UCSD-AML1 (cell line): ENCODE data around the gene ADAM22.

ENCODE experiments used
- DNase-seq: peaks from one replicate; lab custom pipeline; 2025; ENCODE audit not compliant: unreplicated experiment; lab: John Stamatoyannopoulos, UW

The ADAM22 gene

DNA sequence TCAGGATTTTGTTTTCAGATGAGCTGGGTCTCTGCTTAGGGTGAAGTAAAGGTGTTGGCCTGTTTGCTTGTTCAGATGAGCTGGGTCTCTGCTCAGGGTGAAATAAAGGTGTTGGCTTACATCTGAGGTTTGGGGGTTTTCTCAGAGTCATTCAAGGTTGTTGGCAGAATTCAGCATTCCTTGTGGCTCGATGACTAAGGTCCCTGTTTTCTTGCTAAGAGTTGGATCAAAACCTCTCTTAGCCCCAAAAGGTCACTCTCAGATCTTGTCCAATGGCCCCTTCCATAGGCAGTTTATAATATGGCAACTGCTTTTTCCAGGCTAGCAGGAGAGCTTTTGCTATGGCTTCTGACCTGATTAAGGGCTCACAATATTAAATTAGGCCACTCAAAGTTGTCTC lies 106.6 kb downstream of the ADAM22 start:
- no peak for DNase-seq

DNA sequence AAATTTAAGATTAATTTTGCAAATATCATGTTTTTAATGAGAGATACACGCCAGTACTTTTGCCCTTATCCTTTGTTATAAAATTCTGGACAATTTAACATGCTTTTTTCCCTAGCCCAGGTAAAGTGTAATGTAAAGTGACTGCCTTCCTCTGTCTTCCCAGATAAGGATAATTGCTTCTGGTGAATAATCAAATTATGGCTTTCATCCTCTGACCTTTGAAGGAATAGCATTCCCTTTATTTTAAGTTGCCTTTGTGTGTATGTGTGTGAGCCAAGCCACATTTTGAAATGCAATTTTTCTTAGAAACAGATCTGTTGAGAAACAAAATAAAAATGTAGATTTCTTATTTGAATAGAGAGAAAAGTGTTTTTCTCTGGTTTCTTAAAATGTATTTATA lies 107.5 kb downstream of the ADAM22 start:
- DNase-seq = no peak

DNA sequence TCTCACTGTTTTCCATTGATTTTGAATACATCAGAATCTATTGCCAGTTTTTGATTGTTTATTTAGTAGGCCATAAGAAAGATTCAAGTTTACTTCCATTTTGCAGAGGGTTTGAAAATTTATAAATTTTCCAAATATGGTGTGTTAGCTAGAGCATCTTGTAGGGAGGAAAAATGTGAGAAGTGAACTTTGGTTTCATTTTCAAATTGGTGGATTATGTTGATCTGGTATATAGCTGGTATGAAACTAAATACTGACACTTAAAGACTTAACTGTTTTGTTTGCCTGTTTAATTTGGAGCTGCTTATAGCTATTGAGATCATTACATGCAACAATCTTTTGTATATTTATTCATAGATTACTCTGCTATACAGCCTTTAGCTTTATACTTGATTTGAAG lies 108.1 kb downstream of the ADAM22 start:
- DNase-seq = no peak

DNA sequence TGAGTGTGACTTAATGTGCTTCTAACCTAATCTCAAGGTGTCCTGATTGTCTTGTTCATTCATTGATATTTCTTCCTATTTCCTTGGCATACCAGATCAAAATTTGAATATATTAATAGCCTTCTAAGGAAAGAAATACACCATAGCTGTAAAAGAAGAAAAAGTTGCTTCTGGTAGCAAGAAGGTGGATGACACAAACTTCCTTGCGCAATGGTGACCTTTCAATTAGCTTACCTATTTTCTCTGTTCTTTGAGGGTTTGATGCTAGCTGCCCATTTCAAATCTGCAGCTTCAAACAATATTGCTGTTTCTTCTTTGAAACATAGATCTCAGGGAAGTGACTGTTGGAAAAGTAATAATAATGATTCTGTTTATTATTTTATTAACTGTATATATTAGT lies 108.8 kb downstream of the ADAM22 start:
- DNase-seq = no peak

DNA sequence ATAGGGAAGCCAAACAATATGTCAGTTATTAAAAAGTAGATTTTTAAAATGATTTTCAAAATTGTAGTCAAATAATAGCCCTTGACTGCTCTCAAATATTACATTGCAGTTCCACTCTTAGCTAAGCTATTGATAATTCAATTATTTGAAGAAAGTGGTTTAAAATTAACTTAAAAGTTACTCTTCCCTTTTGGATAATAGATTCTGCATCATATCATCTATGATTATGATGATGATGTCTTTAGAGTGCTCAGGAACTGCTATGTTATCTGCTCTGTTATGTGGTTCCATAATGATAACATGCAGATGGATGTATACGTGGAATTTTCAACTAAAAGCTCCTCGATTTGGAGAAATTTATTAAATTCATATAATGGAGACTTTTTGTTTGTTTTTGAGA lies 110.0 kb downstream of the ADAM22 start:
- DNase-seq = no peak

DNA sequence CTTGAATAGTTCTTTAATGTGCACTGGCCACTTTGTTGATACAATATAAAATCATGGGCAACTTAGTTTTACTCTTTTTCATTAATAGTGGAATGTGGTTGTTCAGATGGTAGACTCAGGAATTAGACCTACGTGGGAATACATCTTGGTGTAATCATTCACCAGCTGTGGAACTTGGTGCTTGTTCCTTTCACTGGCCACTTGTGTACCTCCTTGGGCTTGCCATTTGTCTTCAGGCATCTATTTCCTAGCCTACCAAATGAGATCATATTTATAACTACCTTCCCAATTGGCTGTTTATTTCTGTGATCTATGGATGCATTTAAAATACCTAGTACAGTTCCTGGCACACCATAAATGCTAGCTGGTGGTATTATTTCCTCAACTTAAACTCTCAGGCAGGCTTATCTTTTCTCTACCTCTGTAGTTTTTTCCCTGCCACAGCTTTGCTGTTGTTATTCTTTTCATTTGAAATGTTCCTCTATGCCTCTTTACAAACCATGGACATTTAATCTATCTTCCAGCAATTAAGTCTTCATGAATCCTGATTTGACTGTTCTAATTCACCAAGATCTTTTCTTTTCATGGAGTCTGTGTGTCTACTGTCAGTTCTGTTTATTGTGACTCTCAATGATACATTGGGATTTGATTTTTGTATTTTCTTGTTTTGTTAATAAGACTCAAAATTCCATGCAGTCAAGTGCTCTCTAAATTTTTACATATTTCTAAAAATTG lies 113.0 kb downstream of the ADAM22 start:
- no peak for DNase-seq

DNA sequence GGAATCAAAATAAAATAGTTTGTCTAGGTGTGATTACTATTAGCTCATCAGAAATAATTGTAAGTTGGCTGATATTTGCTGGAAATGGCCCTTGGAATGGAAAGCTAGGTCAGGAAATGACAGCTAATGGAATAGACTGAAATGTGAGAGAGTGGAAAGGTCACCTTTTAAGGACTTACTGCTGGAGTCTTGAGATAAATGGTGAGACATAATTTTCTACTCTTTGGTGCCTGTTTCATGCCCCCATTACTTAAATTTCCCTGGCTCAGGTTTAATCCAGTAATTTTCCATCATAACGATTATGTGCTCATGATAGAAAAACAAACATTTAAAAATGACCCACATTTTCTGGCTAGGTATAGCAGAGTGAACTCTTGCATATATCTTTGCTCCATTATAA lies 123.6 kb downstream of the ADAM22 start:
- DNase-seq = no peak

DNA sequence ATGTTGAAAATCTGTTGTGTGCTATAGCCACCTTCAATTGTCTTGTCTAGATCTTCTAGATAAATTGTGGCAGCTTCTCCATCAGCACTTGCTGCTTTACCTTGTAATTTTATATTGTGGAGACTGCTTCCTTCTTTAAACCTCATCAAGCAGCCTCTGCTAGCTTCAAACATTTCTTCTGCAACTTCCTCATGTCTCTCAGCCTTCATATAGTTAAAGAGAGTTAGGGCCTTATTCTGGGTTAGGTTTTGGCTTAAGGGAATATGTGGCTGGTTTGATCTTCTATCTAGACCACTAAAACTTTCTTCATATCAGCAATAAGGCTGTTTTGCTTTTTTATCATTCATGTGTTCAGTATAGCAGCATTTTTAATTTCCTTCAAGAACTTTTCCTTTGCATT lies 128.2 kb downstream of the ADAM22 start:
- DNase-seq = no peak

DNA sequence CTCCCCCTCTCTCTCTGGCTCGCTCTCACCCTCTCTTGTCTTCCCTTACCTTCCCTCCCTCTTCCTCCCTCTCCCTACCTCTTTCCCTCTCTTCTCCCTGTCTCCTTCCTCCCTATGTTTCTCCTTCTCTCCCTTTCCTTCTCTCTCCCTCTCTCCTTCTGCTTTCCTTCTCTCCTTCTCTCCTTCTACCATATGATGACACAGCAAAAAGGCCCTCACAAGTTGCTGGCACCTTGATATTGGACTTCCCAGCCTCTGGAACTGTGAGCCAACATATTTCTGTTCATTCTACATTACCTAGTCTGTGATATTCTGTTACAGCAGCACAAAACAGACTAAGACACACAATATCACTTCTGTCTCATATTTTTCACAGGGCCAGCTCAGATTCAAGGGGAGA lies 135.0 kb downstream of the ADAM22 start:
- no peak for DNase-seq

DNA sequence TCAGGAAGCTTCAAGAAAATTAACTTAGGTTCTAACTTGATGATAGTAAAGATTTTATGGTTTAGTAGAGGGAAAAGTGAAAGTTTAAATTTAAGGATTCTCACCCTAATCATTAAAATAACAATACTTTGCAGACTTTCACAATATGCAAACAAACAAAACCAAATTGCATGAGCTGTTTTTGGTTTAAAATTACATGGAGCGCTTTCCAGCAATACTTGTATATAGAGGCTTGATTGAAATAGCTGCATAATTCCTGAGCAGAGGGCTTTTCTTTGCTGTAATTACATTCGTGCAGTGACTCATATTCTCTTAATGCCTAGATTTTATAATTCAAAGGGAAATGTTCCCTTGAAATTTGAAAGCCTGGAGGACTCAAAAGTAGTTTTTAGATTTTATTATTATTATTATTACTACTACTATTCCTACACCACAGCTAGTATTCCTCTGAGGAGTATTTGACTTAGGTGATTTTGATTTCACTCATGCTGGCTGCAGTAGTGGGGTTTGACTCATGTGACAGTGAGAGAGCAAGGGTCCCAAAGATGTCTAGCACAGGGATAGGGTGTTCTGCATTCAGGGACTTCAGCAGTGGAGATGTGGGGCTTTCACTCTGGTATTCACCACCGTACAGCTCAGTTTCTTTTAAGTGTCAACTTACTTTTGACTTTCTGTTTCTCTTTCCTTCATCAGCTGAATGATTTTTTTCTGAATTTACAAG lies 138.1 kb downstream of the ADAM22 start:
- no peak for DNase-seq

DNA sequence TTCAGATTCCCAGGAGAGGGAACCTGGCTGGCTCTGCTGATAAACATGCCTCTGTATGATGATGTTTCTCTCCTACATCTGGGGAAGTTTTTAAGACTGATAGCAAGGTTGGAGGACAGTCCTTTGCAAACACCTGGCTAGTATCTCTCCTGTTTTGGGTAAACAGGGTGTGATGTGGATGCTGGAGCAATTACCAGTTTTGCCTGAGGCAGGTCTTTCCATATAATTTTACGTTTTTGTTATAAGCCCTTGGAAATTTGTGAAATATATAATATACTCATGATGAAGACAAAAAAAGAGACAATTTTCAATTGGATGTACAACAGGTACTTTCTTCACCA lies 138.6 kb downstream of the ADAM22 start:
- no peak for DNase-seq

DNA sequence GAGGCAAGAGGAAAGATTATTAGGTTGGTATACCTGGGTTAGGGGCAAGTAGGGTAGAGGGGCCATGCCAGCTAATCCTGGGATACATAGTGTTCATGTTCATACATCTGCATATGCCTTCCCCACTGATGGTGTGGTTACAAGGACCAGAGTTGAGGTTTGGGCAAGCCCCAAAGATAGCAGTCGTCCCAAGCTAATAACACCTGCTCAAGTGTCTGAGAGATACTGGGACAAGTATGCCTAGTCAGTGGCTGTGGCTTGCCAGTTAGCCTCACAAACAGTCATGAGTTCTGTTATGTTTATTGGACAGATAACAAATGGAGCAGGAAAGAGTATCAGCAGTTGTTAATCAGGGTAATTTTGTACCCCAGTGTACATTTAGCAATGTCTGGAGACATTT lies 139.6 kb downstream of the ADAM22 start:
- no peak for DNase-seq

DNA sequence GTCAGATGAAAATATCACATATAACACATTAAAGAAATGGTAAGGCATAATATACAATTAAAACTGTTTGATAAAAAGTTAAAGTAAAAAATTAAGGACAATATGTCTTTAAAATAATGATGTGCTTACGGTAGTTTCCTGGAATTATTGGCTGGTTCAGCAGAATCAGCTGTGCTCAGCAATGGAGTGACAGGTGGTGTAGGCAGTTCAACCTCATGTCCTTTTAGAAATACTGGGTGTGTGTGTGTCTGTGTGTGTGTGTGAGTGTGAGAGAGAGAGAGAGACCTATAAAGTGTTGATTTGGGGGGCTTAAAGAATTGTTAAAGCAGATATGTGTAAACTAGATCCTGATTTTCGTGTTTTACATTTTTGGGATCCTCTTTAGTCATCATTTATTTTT lies 141.2 kb downstream of the ADAM22 start:
- no peak for DNase-seq

DNA sequence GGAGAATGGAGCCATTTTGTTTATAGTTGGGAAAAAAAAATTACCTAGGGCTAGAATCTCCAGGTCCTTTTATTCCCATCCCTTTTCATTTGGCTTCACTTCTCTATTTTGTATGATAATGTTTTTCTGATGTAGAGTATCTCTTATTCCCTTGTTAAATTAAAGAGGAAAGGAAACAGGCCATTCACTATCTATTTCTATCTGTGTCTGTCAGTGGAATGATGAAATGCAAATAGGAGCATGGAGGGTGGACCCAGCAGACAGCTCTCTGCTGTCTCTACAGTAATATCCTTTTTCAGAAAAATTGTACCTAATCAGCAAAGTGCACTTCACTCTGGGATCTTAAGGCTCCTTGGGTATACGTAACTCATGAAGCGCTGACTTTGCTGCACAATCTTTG lies 149.8 kb downstream of the ADAM22 start:
- DNase-seq = no peak

DNA sequence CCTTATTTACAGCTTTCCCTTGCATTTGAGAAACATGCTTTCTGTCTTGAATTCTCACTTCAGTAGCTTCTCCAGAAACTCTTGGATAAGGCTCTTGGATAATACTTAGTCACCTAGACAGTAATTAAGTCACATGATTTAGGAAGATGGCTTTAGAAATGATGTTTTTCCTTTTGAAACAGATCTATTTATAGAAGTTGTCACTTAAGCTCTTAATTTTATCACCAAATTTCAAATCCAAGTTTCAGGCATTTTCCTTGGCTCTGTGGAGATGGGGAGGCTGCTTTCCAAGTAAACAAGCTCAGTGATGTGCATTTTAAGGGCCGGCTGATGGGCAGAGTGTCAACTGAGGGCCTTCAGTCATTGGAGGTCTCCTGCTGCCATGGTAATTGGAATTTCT lies 155.5 kb downstream of the ADAM22 start:
- no peak for DNase-seq

DNA sequence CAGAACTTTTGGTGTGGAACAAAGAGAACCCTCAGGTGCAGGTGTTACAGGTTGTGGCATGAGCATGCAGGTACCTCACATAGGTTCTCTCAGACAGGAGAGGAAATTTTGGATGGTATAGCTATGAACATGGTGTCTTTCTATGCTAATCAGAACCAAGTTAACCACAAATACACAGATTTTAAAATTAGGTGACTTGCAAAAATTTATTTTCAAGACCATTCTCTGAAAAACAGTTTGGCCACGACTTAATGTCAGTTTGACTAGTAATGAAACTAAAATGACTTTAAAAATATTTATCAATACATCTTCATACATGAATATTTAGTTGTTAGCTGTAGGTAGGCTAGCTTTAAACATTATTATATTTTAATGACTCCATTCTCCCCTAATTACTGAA lies 156.2 kb downstream of the ADAM22 start:
- no peak for DNase-seq

DNA sequence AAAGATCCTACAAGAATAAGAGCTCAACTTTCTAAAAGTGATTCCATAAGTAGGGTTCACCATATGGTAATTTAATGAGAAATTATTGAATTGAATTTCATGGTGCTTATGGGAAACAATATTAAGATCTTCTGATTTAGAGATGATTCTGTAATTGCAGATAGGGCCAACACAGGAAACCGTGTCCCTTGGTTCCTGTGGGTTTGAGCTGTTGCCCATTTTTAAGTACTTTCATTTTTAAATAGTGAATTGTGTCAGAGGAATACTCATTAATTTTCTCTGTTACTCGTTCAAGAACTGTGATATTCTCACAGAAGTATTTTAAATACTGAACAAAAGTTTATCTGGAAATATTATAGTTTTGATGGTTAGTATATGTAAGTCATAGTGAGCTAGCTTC lies 156.6 kb downstream of the ADAM22 start:
- no peak for DNase-seq

DNA sequence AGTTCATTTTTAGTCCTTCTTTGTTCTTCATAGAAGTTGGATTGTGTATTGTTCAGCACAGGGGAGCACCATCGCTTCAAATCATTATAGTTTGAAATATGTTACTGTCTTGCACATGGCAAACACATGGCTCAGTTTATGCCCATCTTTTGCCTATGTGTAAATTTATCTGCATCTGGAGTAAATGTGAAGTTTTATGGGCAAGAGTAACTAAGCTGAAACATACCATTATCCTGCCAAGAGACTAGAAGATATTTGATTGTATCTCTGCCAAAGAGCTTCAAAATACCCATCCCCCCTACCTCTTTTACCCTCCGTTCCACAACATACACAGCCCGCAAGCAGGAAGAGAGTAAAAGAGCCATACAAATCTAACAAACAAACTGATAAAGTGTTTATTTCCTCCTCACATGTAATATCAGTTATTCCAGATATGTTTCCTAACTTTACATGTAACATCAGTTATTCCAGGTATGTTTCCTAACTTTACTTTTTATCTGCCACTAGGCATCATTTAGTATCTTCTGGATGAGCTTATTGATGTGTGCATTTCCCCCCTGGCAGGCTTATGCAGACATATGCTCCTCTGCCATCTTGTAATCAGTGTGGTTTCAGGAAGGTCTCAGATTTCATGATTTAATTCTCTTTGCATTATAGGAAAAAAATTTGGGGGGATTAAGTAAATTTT lies 158.1 kb downstream of the ADAM22 start:
- no peak for DNase-seq

DNA sequence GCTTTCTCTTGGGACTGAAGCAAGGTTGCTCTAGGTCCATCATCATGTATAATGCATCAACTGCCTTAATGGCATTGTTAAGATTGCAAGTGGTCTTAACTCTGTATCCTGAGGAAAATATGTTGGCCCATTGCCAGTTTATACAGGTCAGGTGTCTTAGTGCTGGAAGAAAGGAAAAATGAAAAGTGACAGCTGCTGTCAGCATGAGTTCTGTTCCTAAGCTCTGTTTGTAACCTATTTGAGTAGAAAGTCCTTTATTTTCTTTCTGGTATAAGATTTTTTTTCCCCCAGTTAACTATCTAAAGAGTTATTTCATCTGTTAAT lies 158.6 kb downstream of the ADAM22 start:
- no peak for DNase-seq

DNA sequence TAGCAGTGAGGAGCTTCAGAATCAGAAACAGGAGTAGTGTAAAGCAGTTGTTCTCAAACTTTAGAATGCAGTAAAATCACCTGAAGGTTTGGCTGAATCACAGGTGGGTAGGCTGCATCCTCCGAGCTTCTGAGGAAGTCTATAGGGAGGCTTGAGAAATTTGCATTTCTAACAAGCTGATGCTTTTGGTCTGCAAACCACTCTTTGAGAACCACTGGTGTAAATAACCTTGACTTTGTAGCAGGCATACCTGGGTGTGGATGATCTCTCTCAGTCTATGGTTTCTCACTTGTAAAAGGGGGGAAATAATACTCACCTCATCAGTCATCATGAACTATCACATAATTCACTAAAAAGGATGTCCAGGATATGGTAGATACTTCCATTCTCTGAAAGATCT lies 167.7 kb downstream of the ADAM22 start:
- no peak for DNase-seq

DNA sequence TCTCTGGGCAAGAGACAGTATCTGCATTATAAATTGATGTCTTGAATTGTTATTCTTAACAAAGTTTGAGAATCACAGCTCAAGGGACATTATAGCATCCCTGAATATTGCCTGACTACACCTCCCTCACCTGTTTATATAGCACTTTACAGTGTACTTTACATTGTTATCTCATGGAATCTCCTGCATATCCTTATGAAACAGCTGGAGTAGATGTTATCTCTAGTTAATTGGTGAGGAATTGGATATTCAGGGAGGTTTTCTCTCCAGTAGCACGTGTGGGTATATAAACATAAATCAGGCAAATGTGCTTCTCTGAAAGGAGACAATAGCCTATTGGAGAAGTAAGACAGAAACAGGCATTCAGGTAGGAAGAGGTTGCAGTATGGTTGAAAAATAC lies 168.6 kb downstream of the ADAM22 start:
- no peak for DNase-seq

DNA sequence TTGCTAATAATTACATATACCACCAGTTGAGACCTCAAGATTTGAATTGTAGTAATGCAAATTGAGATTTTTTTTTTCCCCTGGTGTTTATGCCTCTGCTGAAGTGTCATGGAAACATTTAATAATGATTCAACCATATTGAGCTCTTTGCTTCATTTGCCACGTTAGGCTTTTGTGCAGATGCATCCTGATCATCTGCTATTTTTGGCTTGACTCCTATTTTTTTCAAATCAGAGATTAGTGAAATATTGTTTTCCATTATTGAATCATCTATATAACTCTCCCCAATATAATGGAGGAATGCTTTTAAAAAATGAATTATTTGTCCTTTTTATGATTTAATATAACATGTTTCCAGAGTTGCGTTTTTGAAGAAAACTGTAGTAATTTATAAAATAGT lies 170.7 kb downstream of the ADAM22 start:
- no peak for DNase-seq

DNA sequence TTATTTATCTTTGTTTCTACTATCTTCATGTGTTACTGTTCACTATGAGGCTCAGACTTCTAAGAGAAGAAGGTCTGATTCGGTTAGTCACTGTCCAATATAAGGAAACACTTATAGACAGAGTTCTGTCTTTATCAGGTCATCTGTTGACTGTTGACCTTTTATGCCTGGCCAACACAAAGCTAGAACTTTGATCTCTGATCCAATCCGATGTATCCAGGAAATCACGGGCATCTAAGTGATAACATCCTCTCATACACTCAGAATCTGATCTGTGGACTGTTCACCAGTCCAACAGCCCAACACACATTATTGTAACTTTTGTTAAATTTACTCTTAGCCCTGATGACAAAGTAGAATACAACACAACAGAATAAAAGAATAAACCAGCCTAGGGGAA lies 171.2 kb downstream of the ADAM22 start:
- DNase-seq = no peak
